Astrocyte of the spinal cord (primary cell): Measurements from ENCODE around the gene SPAG9.

ENCODE experiments used
- DNase-seq: peaks from one replicate; pipeline ENCODE4 v3.0.0; 2011; ENCODE audit warnings: low read depth, low spot score
- H3K4me3 ChIP-seq: 2 replicates; pipeline ENCODE4 v1.5.1; 2011; ENCODE audit warnings: low read depth, mild to moderate bottlenecking, low read length, moderate library complexity
- in situ Hi-C: cut with HindIII; loops from 2 replicates; pipeline ENCODE4 v1.10.0; 2017; ENCODE audit warnings: low sequenced_read_pairs
- TF ChIP-seq, protein P1 (sequence below): IDR thresholded peaks from 2 replicates; pipeline ENCODE4 v1.5.1; 2012; ENCODE audit warnings: low read depth, mild to moderate bottlenecking, low read length, inconsistent platforms

The SPAG9 gene

DNA sequence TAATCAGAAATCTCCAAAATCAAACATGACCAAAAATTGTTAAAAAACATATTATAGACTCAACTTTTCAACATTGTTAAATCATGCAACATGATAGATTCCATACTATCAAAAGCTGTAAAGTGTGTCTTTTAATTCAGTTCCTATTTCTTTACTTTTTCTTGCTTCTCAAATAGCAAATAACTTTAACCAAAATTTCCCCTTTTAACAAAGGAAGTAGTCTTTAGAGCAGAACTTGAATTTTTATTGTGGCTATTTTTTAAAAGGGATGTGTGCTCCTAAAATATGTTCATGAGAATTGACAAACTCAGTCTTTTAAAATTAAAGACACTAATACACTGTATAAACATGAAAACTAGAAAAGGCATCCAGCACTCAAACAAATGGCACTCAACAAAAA lies 49.1 kb downstream of the SPAG9 start:
- no peak overlapping the region for H3K4me3 ChIP-seq
- in situ Hi-C loops: no loop called here
- TF ChIP-seq, protein P1, sequence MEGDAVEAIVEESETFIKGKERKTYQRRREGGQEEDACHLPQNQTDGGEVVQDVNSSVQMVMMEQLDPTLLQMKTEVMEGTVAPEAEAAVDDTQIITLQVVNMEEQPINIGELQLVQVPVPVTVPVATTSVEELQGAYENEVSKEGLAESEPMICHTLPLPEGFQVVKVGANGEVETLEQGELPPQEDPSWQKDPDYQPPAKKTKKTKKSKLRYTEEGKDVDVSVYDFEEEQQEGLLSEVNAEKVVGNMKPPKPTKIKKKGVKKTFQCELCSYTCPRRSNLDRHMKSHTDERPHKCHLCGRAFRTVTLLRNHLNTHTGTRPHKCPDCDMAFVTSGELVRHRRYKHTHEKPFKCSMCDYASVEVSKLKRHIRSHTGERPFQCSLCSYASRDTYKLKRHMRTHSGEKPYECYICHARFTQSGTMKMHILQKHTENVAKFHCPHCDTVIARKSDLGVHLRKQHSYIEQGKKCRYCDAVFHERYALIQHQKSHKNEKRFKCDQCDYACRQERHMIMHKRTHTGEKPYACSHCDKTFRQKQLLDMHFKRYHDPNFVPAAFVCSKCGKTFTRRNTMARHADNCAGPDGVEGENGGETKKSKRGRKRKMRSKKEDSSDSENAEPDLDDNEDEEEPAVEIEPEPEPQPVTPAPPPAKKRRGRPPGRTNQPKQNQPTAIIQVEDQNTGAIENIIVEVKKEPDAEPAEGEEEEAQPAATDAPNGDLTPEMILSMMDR: no peak
- no peak for DNase-seq

DNA sequence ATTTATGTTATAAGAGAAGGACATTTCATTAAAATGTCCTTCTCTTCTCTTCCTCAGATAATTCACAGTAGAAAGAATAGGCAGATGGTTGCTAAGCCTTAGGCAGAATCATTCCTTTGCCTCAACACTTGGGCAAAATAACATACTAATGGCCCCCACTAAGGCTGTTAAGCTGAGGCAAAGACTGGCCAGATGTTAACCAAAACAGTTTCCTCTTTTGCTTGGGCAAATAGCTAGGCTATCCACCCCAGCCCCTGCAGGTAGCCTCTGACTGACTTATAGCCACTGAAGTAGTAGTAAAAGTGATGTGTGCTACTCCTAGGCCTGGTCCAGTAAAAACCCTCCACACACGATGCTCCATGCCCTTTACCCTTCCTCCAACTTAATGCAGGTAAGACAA lies 55.2 kb downstream of the SPAG9 start:
- H3K4me3 ChIP-seq: no peak overlapping the region
- TF ChIP-seq, protein P1: no peak
- in situ Hi-C loops: no loop called here
- no peak for DNase-seq

DNA sequence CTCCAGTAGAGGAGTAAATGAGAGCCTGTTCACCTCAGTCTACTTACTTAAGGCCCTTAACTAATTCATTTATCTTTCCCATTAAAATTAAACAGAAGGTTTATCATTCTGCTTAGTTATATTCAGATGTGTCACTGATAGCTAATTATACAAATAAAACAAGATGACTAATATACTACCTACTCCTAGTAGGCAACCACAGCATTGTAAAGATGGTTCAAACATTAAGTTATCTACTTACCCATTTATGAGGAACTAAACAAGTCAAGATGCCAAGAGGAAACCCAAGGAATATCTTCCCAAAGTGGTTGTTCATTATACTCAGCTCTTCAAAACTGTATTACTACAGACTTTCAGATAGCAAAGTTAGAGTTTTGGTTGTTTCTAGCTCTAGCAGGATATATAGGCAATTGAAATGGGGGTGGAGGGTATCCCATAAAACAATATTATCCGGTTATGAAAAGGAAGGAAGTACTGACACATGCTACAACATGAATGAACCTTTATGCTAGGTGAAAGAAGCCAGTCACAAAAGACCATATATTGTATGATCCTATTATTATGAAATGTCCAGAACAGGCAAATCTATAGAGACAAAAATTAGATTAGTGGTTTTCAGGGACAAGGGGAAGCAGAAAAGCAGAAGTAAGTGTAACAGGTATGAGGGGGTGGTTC lies 56.5 kb downstream of the SPAG9 start:
- in situ Hi-C loops: no loop called here
- TF ChIP-seq, protein P1: no peak
- DNase-seq: no peak

DNA sequence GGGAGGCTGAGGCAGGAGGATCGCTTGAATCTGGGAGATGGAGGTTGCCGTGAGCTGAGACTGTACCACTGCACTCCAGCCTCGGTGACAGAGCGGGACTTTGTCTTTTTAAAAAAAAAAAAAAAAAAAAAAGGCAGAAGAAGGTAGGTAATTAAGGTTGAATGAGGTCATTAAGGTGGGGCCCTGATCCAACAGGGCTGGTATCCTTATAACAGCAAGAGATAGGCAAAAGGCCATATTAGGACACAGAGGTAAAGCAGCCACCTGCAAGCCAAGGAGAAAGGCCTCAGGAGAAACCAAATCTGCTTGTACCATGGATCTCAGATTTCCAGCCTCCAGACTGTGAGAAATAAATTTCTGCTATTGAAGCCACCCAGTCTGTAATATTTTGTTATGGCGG lies 60.3 kb downstream of the SPAG9 start:
- DNase-seq: no peak
- in situ Hi-C loops: no loop called here
- TF ChIP-seq, protein P1: no peak
- no peak overlapping the region for H3K4me3 ChIP-seq

More for the DNA sequence above, 56.5 kb downstream of the SPAG9 start:
- no peak overlapping the region for H3K4me3 ChIP-seq

DNA sequence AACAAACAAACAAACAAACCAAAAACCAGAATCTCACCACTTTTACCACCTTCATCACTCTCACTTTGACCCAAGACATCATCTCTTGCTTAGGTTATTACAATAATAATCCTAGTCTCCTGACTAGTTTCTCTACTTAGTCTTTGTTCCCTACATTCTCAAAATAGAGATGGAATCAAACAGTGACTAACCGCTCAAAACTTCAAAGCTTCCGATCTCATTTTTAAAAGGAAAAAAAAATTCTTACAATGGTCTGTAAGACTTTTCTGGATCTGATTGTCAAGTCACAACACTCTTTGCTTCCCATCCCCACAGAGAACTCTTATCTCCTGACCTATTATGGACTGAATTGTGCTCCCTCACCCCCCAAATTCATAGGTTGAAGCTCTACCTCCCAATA lies 60.9 kb downstream of the SPAG9 start:
- no peak overlapping the region for H3K4me3 ChIP-seq
- TF ChIP-seq, protein P1: no peak
- peak; percentile 53 for DNase-seq
- in situ Hi-C loops: no loop called here

DNA sequence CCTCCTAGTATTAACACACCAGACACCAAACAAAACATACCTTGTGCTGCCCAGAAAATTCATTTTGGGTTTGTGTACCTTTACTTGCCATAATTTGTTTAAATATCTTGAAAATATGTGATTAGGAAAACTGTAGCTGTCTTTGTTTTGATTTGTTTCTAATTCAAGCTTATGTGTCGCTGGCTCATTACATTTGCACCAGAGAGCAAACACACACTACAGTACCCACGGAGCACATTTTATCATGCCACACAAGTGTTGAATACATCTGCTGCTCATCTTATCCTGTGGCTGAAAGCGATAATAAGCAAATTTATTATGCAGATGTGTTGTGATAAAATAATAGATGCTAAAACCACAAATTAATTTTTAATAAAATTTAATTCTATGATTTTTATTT lies 63.1 kb downstream of the SPAG9 start:
- no peak for DNase-seq
- TF ChIP-seq, protein P1: no peak
- H3K4me3 ChIP-seq: no peak overlapping the region
- in situ Hi-C loops: no loop called here
